Progenitor cell of endocrine pancreas (in vitro differentiated cells): ENCODE data around the gene TIAM2. TPM values are rescaled to one million over a fixed set of nuclear protein-coding genes. Genes with fewer than 3 reads are reported as not detected.

Experiments
- DNase-seq: peaks from one replicate; pipeline ENCODE4 v3.0.0; 2021; ENCODE audit warnings: low spot score; ENCODE audit not compliant: unreplicated experiment
- H3K27ac Mint-ChIP-seq: 2 replicates; pipeline ENCODE4 v1.8.0; 2021; ENCODE audit warnings: mild to moderate bottlenecking, moderate library complexity, mixed read lengths
- H3K27me3 Mint-ChIP-seq: 2 replicates; pipeline ENCODE4 v1.8.0; 2021; ENCODE audit warnings: mixed read lengths
- H3K36me3 Mint-ChIP-seq: 2 replicates; pipeline ENCODE4 v1.8.0; 2022; ENCODE audit warnings: mixed read lengths; ENCODE audit not compliant: insufficient read depth
- H3K4me1 Mint-ChIP-seq: 2 replicates; pipeline ENCODE4 v1.8.0; 2021; ENCODE audit warnings: low read depth, mixed read lengths
- H3K4me3 Mint-ChIP-seq: 2 replicates; pipeline ENCODE4 v1.8.0; 2021; ENCODE audit warnings: low read depth, mild to moderate bottlenecking, moderate library complexity, mixed read lengths
- H3K9me3 Mint-ChIP-seq: 2 replicates; pipeline ENCODE4 v1.8.0; 2021; ENCODE audit warnings: low read depth, mixed read lengths
- long read RNA-seq: library from polyadenylated mRNA; unstranded; transcript quantifications from one replicate; pipeline ENCODE4 v2.0.0, GENCODE V29; 2020
- total RNA-seq: library from RNA; stranded (reverse); gene quantifications from 2 replicates; pipeline ENCODE4 v1.2.1, GENCODE V29; 2021
- TF ChIP-seq, protein P1 (sequence below): fragments of 200-600 bp; sonication (generic); IDR thresholded peaks from one replicate; pipeline ENCODE4 v1.5.0; 2021; ENCODE audit warnings: antibody characterized with exemption, mild to moderate bottlenecking; ENCODE audit not compliant: unreplicated experiment

Gene TIAM2
- total RNA-seq, result 14.3 and 15.1 TPM in 2 replicates
- long read RNA-seq, partial matches to known transcripts, result 1 of 12 reads
- long read RNA-seq, other reads (novel, unspliced or antisense), result 9 of 12 reads

DNA sequence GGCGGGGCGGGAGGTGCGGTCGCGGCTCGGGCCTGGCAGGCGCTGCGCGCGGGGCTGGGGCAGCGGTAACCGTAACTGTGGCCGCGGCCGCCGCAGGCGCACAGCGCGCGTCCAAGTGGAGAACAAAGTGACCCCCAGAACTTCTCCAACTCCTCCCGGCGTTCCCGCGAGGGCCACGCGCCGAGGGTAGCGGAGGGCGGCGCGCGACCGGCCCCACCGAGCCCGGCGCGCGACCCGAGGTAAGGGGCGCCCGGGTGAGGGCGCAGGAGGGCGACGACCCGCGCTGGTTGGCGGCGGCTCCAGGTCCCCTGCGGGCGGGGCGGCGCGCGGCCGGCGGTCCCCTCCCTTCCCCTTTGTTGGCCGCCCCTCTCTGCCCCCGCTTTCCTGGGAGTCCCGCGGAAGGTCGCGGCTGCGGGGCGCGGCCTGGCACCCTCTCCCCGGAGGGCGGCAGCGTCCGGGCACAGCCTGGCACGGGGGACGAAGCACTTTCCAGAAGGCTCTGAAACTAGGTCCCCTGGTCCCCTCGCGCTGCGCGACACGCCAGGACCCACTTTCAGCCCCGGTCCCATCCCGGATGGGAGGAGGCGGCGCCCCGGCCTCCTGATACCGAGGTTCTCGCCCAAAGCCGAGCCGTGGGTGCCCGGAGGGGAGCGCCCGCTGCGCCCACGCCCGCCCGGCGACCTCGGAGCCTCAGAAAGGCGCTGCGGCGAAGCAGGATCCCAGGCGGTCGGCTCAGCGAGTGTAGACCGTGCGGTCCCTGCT, at the start of gene TIAM2:
TIAM2 (plus strand) TSS at position 62 of the 762 bp plus-strand sequence. CDS start 133,909 bp downstream, outside the sequence.
- no peak within 1 kb of the TSS for H3K27ac Mint-ChIP-seq
- H3K27me3 Mint-ChIP-seq, result peaks cover 43% of the 10 kb centered on the region
- peak; percentile 39 for DNase-seq
- H3K4me1 Mint-ChIP-seq, result peaks cover 12% of the 10 kb centered on the region
- peak within 1 kb of the TSS; percentile 76 for H3K4me3 Mint-ChIP-seq
- H3K36me3 Mint-ChIP-seq, result no peaks in the 10 kb centered on the region
- H3K9me3 Mint-ChIP-seq, result no peaks in the 10 kb centered on the region
- TF ChIP-seq, protein P1, sequence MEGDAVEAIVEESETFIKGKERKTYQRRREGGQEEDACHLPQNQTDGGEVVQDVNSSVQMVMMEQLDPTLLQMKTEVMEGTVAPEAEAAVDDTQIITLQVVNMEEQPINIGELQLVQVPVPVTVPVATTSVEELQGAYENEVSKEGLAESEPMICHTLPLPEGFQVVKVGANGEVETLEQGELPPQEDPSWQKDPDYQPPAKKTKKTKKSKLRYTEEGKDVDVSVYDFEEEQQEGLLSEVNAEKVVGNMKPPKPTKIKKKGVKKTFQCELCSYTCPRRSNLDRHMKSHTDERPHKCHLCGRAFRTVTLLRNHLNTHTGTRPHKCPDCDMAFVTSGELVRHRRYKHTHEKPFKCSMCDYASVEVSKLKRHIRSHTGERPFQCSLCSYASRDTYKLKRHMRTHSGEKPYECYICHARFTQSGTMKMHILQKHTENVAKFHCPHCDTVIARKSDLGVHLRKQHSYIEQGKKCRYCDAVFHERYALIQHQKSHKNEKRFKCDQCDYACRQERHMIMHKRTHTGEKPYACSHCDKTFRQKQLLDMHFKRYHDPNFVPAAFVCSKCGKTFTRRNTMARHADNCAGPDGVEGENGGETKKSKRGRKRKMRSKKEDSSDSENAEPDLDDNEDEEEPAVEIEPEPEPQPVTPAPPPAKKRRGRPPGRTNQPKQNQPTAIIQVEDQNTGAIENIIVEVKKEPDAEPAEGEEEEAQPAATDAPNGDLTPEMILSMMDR, result peak; percentile 30

DNA sequence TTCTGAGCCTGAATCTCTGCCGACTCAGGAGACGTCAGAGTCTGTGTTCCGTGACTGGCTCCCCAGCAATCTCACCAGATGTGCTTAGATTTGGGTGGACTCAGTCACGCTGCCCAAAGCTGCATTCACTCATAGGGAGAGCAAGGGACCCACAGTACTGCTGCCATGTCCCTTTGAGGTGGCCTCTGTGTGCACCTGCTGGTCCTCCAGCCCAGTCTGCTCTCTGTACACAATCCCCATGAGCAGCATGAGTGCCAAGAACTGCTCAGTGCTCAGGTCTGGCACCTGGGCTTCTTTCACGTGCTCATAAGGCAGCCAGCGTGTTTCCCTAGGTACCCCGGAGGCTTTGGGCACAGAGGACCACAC, 44.2 kb upstream of the TIAM2 start:
- peaks cover 12% of the 10 kb centered on the region for H3K36me3 Mint-ChIP-seq
- H3K4me3 Mint-ChIP-seq, result no peak overlapping the region
- H3K4me1 Mint-ChIP-seq, result no peaks in the 10 kb centered on the region
- TF ChIP-seq, protein P1, result no peak
- H3K27me3 Mint-ChIP-seq, result no peaks in the 10 kb centered on the region
- DNase-seq, result no peak
- peaks cover 4% of the 10 kb centered on the region for H3K9me3 Mint-ChIP-seq
- H3K27ac Mint-ChIP-seq, result no peak overlapping the region

DNA sequence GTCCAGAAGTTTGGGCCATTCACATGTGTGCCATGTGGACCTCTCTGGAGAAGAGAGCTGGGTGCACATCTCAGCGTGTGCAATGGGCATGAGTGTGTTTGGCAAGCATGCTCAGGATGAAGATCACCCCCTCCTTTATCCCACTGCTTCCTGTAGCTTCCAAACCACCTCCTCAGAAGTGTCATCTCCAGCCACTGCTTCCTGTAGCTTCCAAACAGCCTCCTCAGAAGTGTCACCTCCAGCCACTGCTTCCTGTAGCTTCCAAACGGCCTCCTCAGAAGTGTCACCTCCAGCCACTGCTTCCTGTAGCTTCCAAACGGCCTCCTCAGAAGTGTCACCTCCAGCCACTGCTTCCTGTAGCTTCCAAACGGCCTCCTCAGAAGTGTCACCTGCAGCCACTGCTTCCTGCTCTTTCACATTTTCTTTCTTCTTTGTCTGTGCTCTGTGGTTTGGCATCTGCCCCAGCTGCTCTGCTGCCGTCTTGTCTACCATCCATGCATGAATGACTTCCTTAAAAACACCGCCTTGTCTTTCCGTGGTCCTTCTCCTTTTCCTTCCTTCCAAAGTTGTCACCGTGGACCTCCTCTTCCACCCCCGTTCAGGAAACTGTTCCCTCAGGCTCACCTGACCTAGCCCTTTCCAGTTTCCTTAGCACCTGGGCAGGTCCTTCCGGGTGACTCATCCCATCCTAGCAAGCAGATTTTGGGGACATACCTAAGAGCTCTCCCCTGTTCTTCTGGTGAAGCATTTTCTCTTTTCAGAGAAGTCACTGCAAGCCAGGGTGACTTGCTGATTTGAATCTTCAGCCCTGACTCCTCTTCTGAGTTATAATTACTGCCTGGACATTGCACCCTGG, 43.5 kb upstream of the TIAM2 start:
- Mint-ChIP-seq H3K9me3 (peaks cover 4% of the 10 kb centered on the region), H3K4me3 (no peak overlapping the region), H3K4me1 (no peaks in the 10 kb centered on the region), H3K27me3 (no peaks in the 10 kb centered on the region), H3K36me3 (peaks cover 12% of the 10 kb centered on the region), H3K27ac (no peak overlapping the region)
- no peak for DNase-seq
- TF ChIP-seq, protein P1, result no peak

DNA sequence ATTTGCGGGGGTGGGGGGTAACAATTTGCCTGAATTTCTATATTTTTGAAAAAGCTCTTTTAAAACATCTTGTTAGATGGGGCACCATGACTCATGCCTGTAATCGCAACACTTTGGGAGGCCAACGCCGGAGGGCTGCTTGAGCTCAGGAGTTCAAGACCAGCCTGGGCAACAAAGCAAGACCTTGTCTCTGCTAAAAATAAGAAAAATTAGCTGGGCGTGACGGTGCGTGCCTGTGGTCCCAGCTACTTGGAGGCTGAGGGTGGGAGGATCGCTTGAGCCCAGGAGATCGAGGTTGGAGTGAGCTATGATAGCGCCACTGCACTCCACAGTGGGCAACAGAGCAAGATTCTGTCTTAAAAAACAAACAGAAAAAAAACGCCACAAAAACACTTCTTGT, 41.5 kb upstream of the TIAM2 start:
- Mint-ChIP-seq H3K4me1 (no peaks in the 10 kb centered on the region), H3K36me3 (peaks cover 9% of the 10 kb centered on the region), H3K27ac (no peak overlapping the region), H3K27me3 (no peaks in the 10 kb centered on the region), H3K4me3 (no peak overlapping the region), H3K9me3 (peaks cover 4% of the 10 kb centered on the region)
- DNase-seq, result no peak
- TF ChIP-seq, protein P1, result no peak

DNA sequence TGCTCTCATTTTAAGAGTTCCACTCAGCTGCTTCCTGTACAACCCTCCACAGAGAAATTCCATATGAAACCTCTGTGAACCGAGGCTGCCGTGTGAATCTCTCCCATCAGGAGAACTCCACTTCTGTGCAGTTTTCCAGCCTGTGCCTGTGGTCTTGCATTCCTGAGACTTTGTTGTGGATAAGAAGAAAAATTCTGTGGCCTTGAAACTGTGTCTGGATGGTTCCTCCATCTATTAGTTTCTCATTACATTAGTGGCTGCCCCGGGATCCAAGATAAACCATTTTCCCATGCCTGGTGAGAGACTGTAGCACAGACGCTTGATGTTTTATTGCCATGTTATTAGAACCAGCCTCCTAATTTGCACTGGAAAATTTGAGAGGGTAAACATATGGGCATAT, 40.8 kb upstream of the TIAM2 start:
- no peaks in the 10 kb centered on the region for H3K4me1 Mint-ChIP-seq
- H3K36me3 Mint-ChIP-seq, result peaks cover 5% of the 10 kb centered on the region
- H3K27ac Mint-ChIP-seq, result no peak overlapping the region
- no peak for DNase-seq
- H3K27me3 Mint-ChIP-seq, result no peaks in the 10 kb centered on the region
- H3K9me3 Mint-ChIP-seq, result no peaks in the 10 kb centered on the region
- TF ChIP-seq, protein P1, result no peak
- H3K4me3 Mint-ChIP-seq, result no peak overlapping the region
